H1 (cell line): Measurements from ENCODE around the gene HOMER3. TPM values are rescaled to one million over a fixed set of nuclear protein-coding genes. Genes with fewer than 3 reads are reported as not detected.

ENCODE experiments used
- CTCF ChIA-PET: fragments of 300-600 bp; sonication (Branson Sonifier 250); formaldehyde crosslinking; loops from one replicate; lab custom pipeline; 2021; ENCODE audit not compliant: partially characterized antibody; lab: Charles Lee
- POLR2A ChIA-PET: fragments of 300-600 bp; sonication (Branson Sonifier 250); formaldehyde crosslinking; loops from one replicate; lab custom pipeline; 2021; ENCODE audit warnings: inconsistent platforms; ENCODE audit not compliant: partially characterized antibody; lab: Charles Lee
- DNase-seq, 2 experiments: peaks; one replicate each; pipeline versions ENCODE4 v3.0.0 to v3.0.0-alpha.2; 2010 to 2022; ENCODE audit warnings: low spot score in 2 of 2, low read depth in 1 of 2, mixed read lengths in 1 of 2
- FAIRE-seq: peaks from 2 replicates; lab custom pipeline; 2011; peaks lifted over from hg19 to GRCh38; lab: Jason Lieb, UNC
- H2AFZ ChIP-seq: 2 replicates; pipeline ENCODE4 v1.8.1; 2012; ENCODE audit warnings: low read length, inconsistent platforms
- H2AK5ac ChIP-seq: 2 replicates; pipeline ENCODE4 v1.6.1; 2013; ENCODE audit warnings: low read depth, low read length
- H2BK120ac ChIP-seq: replicated peaks from 2 replicates; pipeline ENCODE3; 2013; ENCODE audit warnings: low read depth, low read length, inconsistent platforms
- H2BK12ac ChIP-seq: 2 replicates; pipeline ENCODE4 v1.6.1; 2013; ENCODE audit warnings: low read depth, low read length
- H2BK15ac ChIP-seq: 2 replicates; pipeline ENCODE4 v1.6.1; 2013; ENCODE audit warnings: low read length
- H2BK20ac ChIP-seq: 2 replicates; pipeline ENCODE4 v1.6.1; 2013; ENCODE audit warnings: low read length
- H2BK5ac ChIP-seq: 2 replicates; pipeline ENCODE4 v1.6.1; 2013; ENCODE audit warnings: low read depth, low read length
- H3K14ac ChIP-seq: 2 replicates; pipeline ENCODE4 v1.6.1; 2013; ENCODE audit warnings: inconsistent platforms; ENCODE audit not compliant: insufficient read length
- H3K18ac ChIP-seq: 2 replicates; pipeline ENCODE4 v1.6.1; 2013; ENCODE audit warnings: low read length; ENCODE audit errors: extremely low read depth
- H3K23ac ChIP-seq: 2 replicates; pipeline ENCODE4 v1.6.1; 2013; ENCODE audit warnings: inconsistent platforms; ENCODE audit not compliant: insufficient read length
- H3K23me2 ChIP-seq: 2 replicates; pipeline ENCODE4 v1.6.1; 2013; ENCODE audit warnings: low read depth, low read length
- H3K27ac ChIP-seq: 2 replicates; pipeline ENCODE4 v1.6.1; 2011; ENCODE audit warnings: low read depth, low read length, inconsistent platforms
- H3K27me3 ChIP-seq, 4 experiments: replicated peaks in 1 of 4; 1 replicate in 1 of 4; 2 replicates in 3 of 4; pipeline versions ENCODE4 v1.6.1 to v1.8.1; 2011 to 2013; ENCODE audit warnings: low read length in 3 of 4, mild to moderate bottlenecking in 3 of 4, inconsistent platforms in 2 of 4, mixed read lengths in 2 of 4, moderate library complexity in 1 of 4; ENCODE audit not compliant: control insufficient read depth in 3 of 4, insufficient read depth in 3 of 4; ENCODE audit errors: extremely low read depth in 1 of 4
- H3K36me3 ChIP-seq, 4 experiments: 2 replicates each; pipeline versions ENCODE4 v1.6.1 to v1.8.1; 2011 to 2013; ENCODE audit warnings: mild to moderate bottlenecking in 4 of 4, low read length in 3 of 4, moderate library complexity in 2 of 4, control low read depth in 1 of 4, inconsistent platforms in 1 of 4; ENCODE audit not compliant: insufficient read depth in 4 of 4, control insufficient read depth in 2 of 4
- H3K4ac ChIP-seq: replicated peaks from 2 replicates; pipeline ENCODE3; 2013; ENCODE audit warnings: low read length, low read depth, mixed read lengths, inconsistent platforms; ENCODE audit not compliant: insufficient read length
- H3K4me1 ChIP-seq, 4 experiments: replicated peaks in 1 of 4; 1 replicate in 1 of 4; 2 replicates in 3 of 4; pipeline versions ENCODE4 v1.6.1 to v1.8.1; 2011 to 2013; ENCODE audit warnings: low read length in 3 of 4, inconsistent platforms in 2 of 4, mixed read lengths in 1 of 4; ENCODE audit not compliant: insufficient read depth in 4 of 4, control insufficient read depth in 3 of 4
- H3K4me2 ChIP-seq, 2 experiments: 2 replicates each; pipeline versions ENCODE4 v1.6.1 to v1.8.1; 2011 to 2013; ENCODE audit warnings: low read depth in 2 of 2, low read length in 2 of 2, control low read depth in 1 of 2, inconsistent platforms in 1 of 2, mild to moderate bottlenecking in 1 of 2; ENCODE audit not compliant: insufficient read depth in 1 of 2
- H3K4me3 ChIP-seq, 4 experiments: fragments of 200-600, 300-600 bp in 1 of 4; sonication (generic), shearing (Covaris generic), sonication (Bioruptor Twin) in 1 of 4; 2 replicates each; pipeline versions ENCODE4 v1.5.1 to v1.8.1; 2011 to 2016; ENCODE audit warnings: low read length in 4 of 4, low read depth in 3 of 4, control low read depth in 2 of 4, inconsistent platforms in 2 of 4, mild to moderate bottlenecking in 2 of 4, mixed read lengths in 1 of 4, moderate library complexity in 1 of 4; ENCODE audit not compliant: insufficient read depth in 2 of 4; ENCODE audit errors: extremely low read depth in 1 of 4
- H3K56ac ChIP-seq: replicated peaks from 2 replicates; pipeline ENCODE3; 2013; ENCODE audit warnings: low read depth, mild to moderate bottlenecking, mixed read lengths, low read length, inconsistent platforms; ENCODE audit not compliant: insufficient read length
- H3K79me1 ChIP-seq: 2 replicates; pipeline ENCODE4 v1.6.1; 2013; ENCODE audit warnings: low read depth, low read length, control low read depth
- H3K79me2 ChIP-seq, 2 experiments: 2 replicates each; pipeline versions ENCODE4 v1.6.1 to v1.8.1; 2012 to 2013; ENCODE audit warnings: low read length in 2 of 2, mild to moderate bottlenecking in 2 of 2, inconsistent platforms in 1 of 2; ENCODE audit not compliant: insufficient read depth in 2 of 2, control insufficient read depth in 1 of 2
- H3K9ac ChIP-seq, 4 experiments: replicated peaks in 1 of 4; 1 replicate in 1 of 4; 2 replicates in 3 of 4; pipeline versions ENCODE4 v1.6.1 to v1.8.1; 2011 to 2013; ENCODE audit warnings: low read depth in 3 of 4, low read length in 3 of 4, control low read depth in 2 of 4, mild to moderate bottlenecking in 2 of 4, moderate library complexity in 2 of 4, inconsistent platforms in 1 of 4; ENCODE audit errors: extremely low read depth in 1 of 4
- H3K9me3 ChIP-seq, 2 experiments: 2 replicates each; pipeline versions ENCODE4 v1.6.1 to v1.8.1; 2012 to 2013; ENCODE audit warnings: mild to moderate bottlenecking in 2 of 2, moderate library complexity in 2 of 2, control low read depth in 1 of 2, inconsistent platforms in 1 of 2, low read depth in 1 of 2, low read length in 1 of 2, mixed read lengths in 1 of 2; ENCODE audit not compliant: insufficient read depth in 2 of 2
- H4K20me1 ChIP-seq, 2 experiments: replicated peaks in 1 of 2; 2 replicates each; pipeline versions ENCODE3 to v1.8.1; 2011 to 2013; ENCODE audit warnings: inconsistent platforms in 2 of 2, low read length in 2 of 2, mild to moderate bottlenecking in 1 of 2; ENCODE audit not compliant: insufficient read depth in 2 of 2, control insufficient read depth in 1 of 2
- H4K5ac ChIP-seq: 2 replicates; pipeline ENCODE4 v1.6.1; 2013; ENCODE audit warnings: low read length, low read depth, mixed read lengths, inconsistent platforms; ENCODE audit not compliant: insufficient read length
- H4K8ac ChIP-seq: 2 replicates; pipeline ENCODE4 v1.8.0; 2013; ENCODE audit warnings: mild to moderate bottlenecking, moderate library complexity, low read length, inconsistent platforms; ENCODE audit not compliant: insufficient read depth; ENCODE audit errors: extremely low read depth
- H4K91ac ChIP-seq: replicated peaks from 2 replicates; pipeline ENCODE3; 2013; ENCODE audit warnings: low read length, mixed read lengths, inconsistent platforms; ENCODE audit not compliant: insufficient read length
- KDM1A ChIP-seq: fragments of 200-600, 300-600 bp; sonication (generic); IDR thresholded peaks from 2 replicates; pipeline ENCODE4 v1.7.1; 2016; ENCODE audit warnings: mild to moderate bottlenecking, low read length, borderline replicate concordance
- MAFK ChIP-seq: IDR thresholded peaks from 2 replicates; pipeline ENCODE4 v1.6.1; 2012; ENCODE audit warnings: low read depth, mild to moderate bottlenecking, improper control_type of control experiment, low read length
- WGBS, 2 experiments: shearing (Covaris generic) in 1 of 2; methylation state at CpG; one replicate each; pipeline versions ENCODE4 v1.1.6 to v1.1.7; 2013 to 2015; ENCODE audit warnings: low lambda C conversion rate in 2 of 2, mixed read lengths in 2 of 2, inconsistent platforms in 1 of 2, low coverage in 1 of 2, missing lambda C conversion rate in 1 of 2; ENCODE audit not compliant: insufficient replicate concordance in 2 of 2, insufficient coverage in 1 of 2, insufficient read length in 1 of 2; ENCODE audit errors: extremely low coverage in 1 of 2, missing lambda C conversion rate in 1 of 2; 5-methylcytosine and 5-hydroxymethylcytosine counted together
- polyA plus RNA-seq, 7 experiments: library from polyadenylated mRNA; depleted of rRNA in 3 of 7; stranded (reverse) in 5 of 7; unstranded in 2 of 7; fragments of >200 nt in 5 of 7; fragments of 200-250 nt in 2 of 7; gene quantifications; 1 replicate in 5 of 7; 2 replicates in 1 of 7; 4 replicates in 1 of 7; pipeline versions ENCODE4 v1.2.1 to v1.2.3, GENCODE V29; 2011 to 2013; ENCODE audit warnings: missing spikeins in 2 of 7, mixed read lengths in 2 of 7
- total RNA-seq: library from RNA; stranded (reverse); fragmentation: NEBNext Ultra II Directional; extraction: Animal tissue kit (Norgen Biotek cat#: 25700); gene quantifications from 2 replicates; pipeline ENCODE4 v1.2.1, GENCODE V29; 2021

The HOMER3 gene
- total and polyA plus RNA-seq, 2 of the 8 experiments (the other 6 are each of a cell fraction or from before 2014, with no cell fraction given), result 28.3 to 41.6 TPM

GRCh38 chr19:18897094-18898029 is 43.7 kb downstream of the HOMER3 start:
- no peak overlapping the region for H2BK20ac ChIP-seq
- no peak overlapping the region for H2BK120ac ChIP-seq
- H4K8ac ChIP-seq, result no peak overlapping the region; the same call in 1 of the 2 replicates
- peaks cover 6 to 11% of the 10 kb centered on the region in 2 experiments for H4K20me1 ChIP-seq
- no peaks in the 10 kb centered on the region for H3K79me2 ChIP-seq
- no peak overlapping the region for H3K4me2 ChIP-seq
- H4K91ac ChIP-seq, result peak overlapping the region; percentile 40
- no peak overlapping the region for H3K56ac ChIP-seq
- H3K79me1 ChIP-seq, result no peaks in the 10 kb centered on the region
- H3K9ac ChIP-seq, result no peak overlapping the region
- H4K5ac ChIP-seq, result no peak overlapping the region
- DNase-seq, result no peak
- H3K4me3 ChIP-seq, result no peak overlapping the region
- H2AK5ac ChIP-seq, result 0 out of 2 replicates have a peak overlapping the region, but pooled peaks have one; percentile 24
- no peak overlapping the region for H3K23ac ChIP-seq
- no peak overlapping the region for H2AFZ ChIP-seq
- no peak overlapping the region for H2BK12ac ChIP-seq
- ChIA-PET POLR2A (interaction anchor here (0.5 to 4.0 kb wide), 9 partner anchors 10 to 204 kb away, joined by 3 to 17 read pairs (median 3); partner anchors contain the start of genes COPE and DDX49), CTCF (interaction anchor here (0.9 to 1.9 kb wide), 6 partner anchors 10 to 135 kb away, joined by 3 to 7 read pairs (median 3); no protein-coding TSS in a partner anchor)
- H3K9me3 ChIP-seq, result no peaks in the 10 kb centered on the region
- 88% methylated on average over 21 of the region's 25 CpGs; no CpG with 5 or more reads in 1 of the 2 experiments for WGBS, 2 experiments
- no peak overlapping the region for H3K14ac ChIP-seq
- TF ChIP-seq MAFK, result no peak
- peak; percentile 78; the same call in 1 of the 2 replicates for TF ChIP-seq KDM1A
- peaks cover 0 to 13% (median 5%) of the 10 kb centered on the region in 4 experiments; a peak in 5 of 7 replicates for H3K4me1 ChIP-seq
- no peak for FAIRE-seq
- peaks cover 6% of the 10 kb centered on the region; the same call in 1 of the 2 replicates for H3K23me2 ChIP-seq
- no peak overlapping the region for H3K27ac ChIP-seq
- peaks cover 0 to 13% (median 8%) of the 10 kb centered on the region in 4 experiments; a peak in 4 of 7 replicates for H3K27me3 ChIP-seq
- no peak overlapping the region for H2BK5ac ChIP-seq
- H3K36me3 ChIP-seq, result peaks cover 0 to 7% (median 0%) of the 10 kb centered on the region in 4 experiments; a peak in 1 of 8 replicates
- H2BK15ac ChIP-seq, result no peak overlapping the region
- H3K18ac ChIP-seq, result no peak overlapping the region
- no peak overlapping the region for H3K4ac ChIP-seq
